Measurements from ENCODE around the gene CLDN2. TPM values are rescaled to one million over a fixed set of nuclear protein-coding genes. Genes with fewer than 3 reads are reported as not detected.

CLDN2 gene
- total and polyA plus RNA-seq, 10 of the 15 experiments (the other 5 are each of a cell fraction or from before 2014, with no cell fraction given): 0.06 TPM; not detected in 9

- TF ChIP-seq, protein P1, sequence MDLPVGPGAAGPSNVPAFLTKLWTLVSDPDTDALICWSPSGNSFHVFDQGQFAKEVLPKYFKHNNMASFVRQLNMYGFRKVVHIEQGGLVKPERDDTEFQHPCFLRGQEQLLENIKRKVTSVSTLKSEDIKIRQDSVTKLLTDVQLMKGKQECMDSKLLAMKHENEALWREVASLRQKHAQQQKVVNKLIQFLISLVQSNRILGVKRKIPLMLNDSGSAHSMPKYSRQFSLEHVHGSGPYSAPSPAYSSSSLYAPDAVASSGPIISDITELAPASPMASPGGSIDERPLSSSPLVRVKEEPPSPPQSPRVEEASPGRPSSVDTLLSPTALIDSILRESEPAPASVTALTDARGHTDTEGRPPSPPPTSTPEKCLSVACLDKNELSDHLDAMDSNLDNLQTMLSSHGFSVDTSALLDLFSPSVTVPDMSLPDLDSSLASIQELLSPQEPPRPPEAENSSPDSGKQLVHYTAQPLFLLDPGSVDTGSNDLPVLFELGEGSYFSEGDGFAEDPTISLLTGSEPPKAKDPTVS (IDR thresholded peaks at IDR 0.05; ENCODE audit: low read depth, low read length): no peak
These were observed 1.4 kb downstream of the CLDN2 start (continued) for GRCh38 chrX:106921637-106922036.

- in situ Hi-C loops (cut with MboI) (no loop called here), intact Hi-C loops (cut with micrococcal nuclease; ENCODE audit: unreplicated experiment) (no loop called here)
- Histone ChIP-seq H3K27ac (ENCODE audit: control insufficient read depth, insufficient read depth) (no peak overlapping the region), H2AFZ (ENCODE audit: control insufficient read depth, low read depth, low read length) (no peak overlapping the region), H3K4me3 (no peak overlapping the region), H3K79me2 (ENCODE audit: control insufficient read depth, insufficient read depth, low read length) (no peaks in the 10 kb centered on the region), H3K4me1 (ENCODE audit: control insufficient read depth, insufficient read depth, low read length) (no peaks in the 10 kb centered on the region), H3K4me2 (ENCODE audit: control insufficient read depth, insufficient read depth) (no peak overlapping the region), H4K20me1 (ENCODE audit: control insufficient read depth, insufficient read depth) (no peaks in the 10 kb centered on the region), H3K36me3 (ENCODE audit: control insufficient read depth in 2 of 2, insufficient read depth in 2 of 2, low read length in 1 of 2) (no peaks in the 10 kb centered on the region), H3K9me3 (replicated peaks; ENCODE audit: control insufficient read depth, insufficient read depth, low read length) (no peaks in the 10 kb centered on the region), H3K9ac (ENCODE audit: control insufficient read depth, insufficient read depth, low read length) (no peak overlapping the region), H3K27me3 (replicated peaks in 1 of 2; ENCODE audit: control insufficient read depth in 2 of 2, insufficient read depth in 2 of 2, low read length in 1 of 2) (no peaks in the 10 kb centered on the region)
- TF ChIP-seq KLF5 (IDR thresholded peaks at IDR 0.05; ENCODE audit: partially characterized antibody): no peak
- TF ChIP-seq ZNF24 (IDR thresholded peaks at IDR 0.05): no peak
- no peak for TF ChIP-seq SMC3 (IDR thresholded peaks at IDR 0.05; ENCODE audit: borderline replicate concordance, low read length)
- ChIA-PET SMC1A (ENCODE audit: uncharacterized antibody, unreplicated experiment) (interaction anchor here (0.7 kb wide), 1 partner anchor 554 kb away, joined by 3 read pairs; no protein-coding TSS in a partner anchor), POLR2A (interaction anchor here (0.6 kb wide), 1 partner anchor 233 kb away, joined by 4 read pairs; no protein-coding TSS in a partner anchor), RAD21 (ENCODE audit: unreplicated experiment) (no interaction called here), CTCF (no interaction called here)
- 74% methylated on average over 3 of the region's 3 CpGs for whole genome bisulfite sequencing (ENCODE audit: insufficient coverage, insufficient replicate concordance, low lambda C conversion rate, missing lambda C conversion rate)
- DNase-seq (ENCODE audit: low read depth, low spot score): no peak
- ATAC-seq: no peak
- BruUV-seq (replicated peaks): no TSS peak
- no peak for FAIRE-seq
These were observed 6.8 kb downstream of the CLDN2 start for GRCh38 chrX:106927023-106927422.

DNA sequence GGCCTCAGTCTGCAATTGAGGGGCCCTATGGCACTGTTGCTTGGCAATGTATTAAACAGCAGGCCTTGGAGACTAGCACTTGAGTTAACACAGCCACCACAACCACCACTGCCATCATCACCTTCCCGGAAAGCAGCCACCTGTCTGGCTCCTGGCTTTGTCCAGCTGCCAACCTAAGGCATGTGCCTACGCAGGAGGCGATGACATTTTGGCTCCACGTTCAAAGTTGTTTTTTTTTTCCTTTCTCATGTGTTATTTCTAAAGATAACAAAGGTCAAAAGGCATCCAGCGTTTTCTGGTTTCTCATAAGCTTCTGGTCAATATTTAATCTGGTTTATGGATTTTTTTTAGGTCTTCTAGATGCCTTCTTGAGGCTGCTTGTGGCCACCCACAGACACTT lies 7.5 kb downstream of the CLDN2 start:
- FAIRE-seq (no peak), ATAC-seq (no peak), DNase-seq (ENCODE audit: low read depth, low spot score) (no peak)
- Histone ChIP-seq H3K4me3 (no peak overlapping the region), H3K79me2 (ENCODE audit: control insufficient read depth, insufficient read depth, low read length) (no peaks in the 10 kb centered on the region), H3K4me1 (ENCODE audit: control insufficient read depth, insufficient read depth, low read length) (no peaks in the 10 kb centered on the region), H3K9me3 (replicated peaks; ENCODE audit: control insufficient read depth, insufficient read depth, low read length) (no peaks in the 10 kb centered on the region), H3K9ac (ENCODE audit: control insufficient read depth, insufficient read depth, low read length) (no peak overlapping the region), H4K20me1 (ENCODE audit: control insufficient read depth, insufficient read depth) (no peaks in the 10 kb centered on the region), H3K27me3 (replicated peaks in 1 of 2; ENCODE audit: control insufficient read depth in 2 of 2, insufficient read depth in 2 of 2, low read length in 1 of 2) (no peaks in the 10 kb centered on the region), H2AFZ (ENCODE audit: control insufficient read depth, low read depth, low read length) (no peak overlapping the region), H3K36me3 (ENCODE audit: control insufficient read depth in 2 of 2, insufficient read depth in 2 of 2, low read length in 1 of 2) (no peaks in the 10 kb centered on the region), H3K4me2 (ENCODE audit: control insufficient read depth, insufficient read depth) (no peak overlapping the region), H3K27ac (ENCODE audit: control insufficient read depth, insufficient read depth) (no peak overlapping the region)
- BruUV-seq (replicated peaks): no TSS peak
- CTCF ChIA-PET: no interaction called here
- POLR2A ChIA-PET: no interaction called here
- intact Hi-C loops (cut with micrococcal nuclease; ENCODE audit: unreplicated experiment) (no loop called here), in situ Hi-C loops (cut with MboI) (no loop called here)
- no peak for TF ChIP-seq HCFC1 (IDR thresholded peaks at IDR 0.05; ENCODE audit: low read length)
- TF ChIP-seq WRNIP1 (IDR thresholded peaks at IDR 0.05; ENCODE audit: borderline replicate concordance, low read depth, low read length): no peak
- TF ChIP-seq CREM (IDR thresholded peaks at IDR 0.05; ENCODE audit: low read depth): no peak
- no peak for TF ChIP-seq FOXK2 (IDR thresholded peaks at IDR 0.05)
- no peak for TF ChIP-seq ZBTB11 (CRISPR knock-in tag; IDR thresholded peaks at IDR 0.05)
- TF ChIP-seq NFXL1 (IDR thresholded peaks at IDR 0.05; ENCODE audit: borderline replicate concordance): no peak
- TF ChIP-seq RCOR1 (conservative IDR thresholded peaks at IDR 0.05; ENCODE audit: low read depth, low read length): no peak
- no peak for TF ChIP-seq CBX5 (IDR thresholded peaks at IDR 0.05; ENCODE audit: low read depth)
- no peak for TF ChIP-seq MXI1 (IDR thresholded peaks at IDR 0.05; ENCODE audit: low read depth, low read length)
- no peak for TF ChIP-seq RBBP5 (conservative IDR thresholded peaks at IDR 0.05)
- WGBS (ENCODE audit: insufficient coverage, insufficient replicate concordance, low lambda C conversion rate, missing lambda C conversion rate): 15% methylated on average over 5 of the region's 5 CpGs
- SMC1A ChIA-PET (ENCODE audit: uncharacterized antibody, unreplicated experiment): interaction anchor here (0.7 kb wide), 1 partner anchor 554 kb away, joined by 3 read pairs; no protein-coding TSS in a partner anchor
- RAD21 ChIA-PET (ENCODE audit: unreplicated experiment): no interaction called here
